ENCODE measurements around the gene NSMCE4A. TPM values are rescaled to one million over a fixed set of nuclear protein-coding genes. Genes with fewer than 3 reads are reported as not detected.
A peak's percentile ranks its signal among the peaks of the same experiment; 100 is the strongest.
"Not testable (repeated sequence)": the region's sequence is repeated elsewhere in the genome, so short reads cannot be mapped to it uniquely, and the experiment has no call there.

Gene NSMCE4A
- total RNA-seq, 1 experiment from 2014 or later: 167 TPM

GRCh38 chr10:121947343-121948330 is 27.4 kb downstream of the NSMCE4A start:
- in situ Hi-C loops (cut with HindIII; ENCODE audit: low sequenced_read_pairs): no loop called here
- no peak for DNase-seq (ENCODE audit: low spot score)

- in situ Hi-C loops (cut with HindIII; ENCODE audit: low sequenced_read_pairs): no loop called here
- DNase-seq (ENCODE audit: low spot score): no peak
Observed at GRCh38 chr10:121942749-121943416, 32.1 kb downstream of the NSMCE4A start.

GRCh38 chr10:121941532-121941931 is 33.5 kb downstream of the NSMCE4A start:
- no peak for DNase-seq (ENCODE audit: low spot score)
- in situ Hi-C loops (cut with HindIII; ENCODE audit: low sequenced_read_pairs): no loop called here

GRCh38 chr10:121936295-121936694 is 38.7 kb downstream of the NSMCE4A start:
- in situ Hi-C loops (cut with HindIII; ENCODE audit: low sequenced_read_pairs): no loop called here
- DNase-seq (ENCODE audit: low spot score): no peak

GRCh38 chr10:121935702-121936101 is 39.3 kb downstream of the NSMCE4A start:
- in situ Hi-C loops (cut with HindIII; ENCODE audit: low sequenced_read_pairs): no loop called here
- DNase-seq (ENCODE audit: low spot score): no peak

- in situ Hi-C loops (cut with HindIII; ENCODE audit: low sequenced_read_pairs); DNase-seq (ENCODE audit: low spot score): not testable (repeated sequence)
Observed at GRCh38 chr10:121930268-121931085, 44.5 kb downstream of the NSMCE4A start.

- in situ Hi-C loops (cut with HindIII; ENCODE audit: low sequenced_read_pairs); DNase-seq (ENCODE audit: low spot score): not testable (repeated sequence)
Observed at GRCh38 chr10:121929585-121930267, 45.3 kb downstream of the NSMCE4A start.

GRCh38 chr10:121928528-121928884 is 46.5 kb downstream of the NSMCE4A start:
- in situ Hi-C loops (cut with HindIII; ENCODE audit: low sequenced_read_pairs): no loop called here
- peak; percentile 63 for DNase-seq (ENCODE audit: low spot score)

GRCh38 chr10:121927841-121928527 is 47.0 kb downstream of the NSMCE4A start, which contains the start of gene ATE1:
TSS of gene ATE1 (minus strand) at chr10:121928031. CDS start at chr10:121927949, 82 bp downstream.
- in situ Hi-C loops (cut with HindIII; ENCODE audit: low sequenced_read_pairs): no loop called here
- DNase-seq (ENCODE audit: low spot score): peak; percentile 93

- in situ Hi-C loops (cut with HindIII; ENCODE audit: low sequenced_read_pairs): no loop called here
- DNase-seq (ENCODE audit: low spot score): no peak
Observed at GRCh38 chr10:121927318-121927840, 47.6 kb downstream of the NSMCE4A start.

- in situ Hi-C loops (cut with HindIII; ENCODE audit: low sequenced_read_pairs): no loop called here
Observed at GRCh38 chr10:121926671-121927317, 48.2 kb downstream of the NSMCE4A start.

GRCh38 chr10:121926157-121926556 is 48.9 kb downstream of the NSMCE4A start:
- in situ Hi-C loops (cut with HindIII; ENCODE audit: low sequenced_read_pairs): no loop called here
- DNase-seq (ENCODE audit: low spot score): no peak

More at GRCh38 chr10:121926671-121927317, 48.2 kb downstream of the NSMCE4A start:
- DNase-seq (ENCODE audit: low spot score): peak; percentile 54

GRCh38 chr10:121921238-121921931 is 53.6 kb downstream of the NSMCE4A start:
- DNase-seq (ENCODE audit: low spot score): no peak
- in situ Hi-C loops (cut with HindIII; ENCODE audit: low sequenced_read_pairs): no loop called here

- in situ Hi-C loops (cut with HindIII; ENCODE audit: low sequenced_read_pairs): no loop called here
Observed at GRCh38 chr10:121919666-121920065, 55.4 kb downstream of the NSMCE4A start.

GRCh38 chr10:121918800-121919199 is 56.2 kb downstream of the NSMCE4A start:
- in situ Hi-C loops (cut with HindIII; ENCODE audit: low sequenced_read_pairs); DNase-seq (ENCODE audit: low spot score): not testable (repeated sequence)

More at GRCh38 chr10:121919666-121920065, 55.4 kb downstream of the NSMCE4A start:
- no peak for DNase-seq (ENCODE audit: low spot score)

GRCh38 chr10:121914661-121915060 is 60.4 kb downstream of the NSMCE4A start:
- DNase-seq (ENCODE audit: low spot score): no peak
- in situ Hi-C loops (cut with HindIII; ENCODE audit: low sequenced_read_pairs): no loop called here

GRCh38 chr10:121911421-121911697 is 63.7 kb downstream of the NSMCE4A start:
- DNase-seq (ENCODE audit: low spot score): no peak
- in situ Hi-C loops (cut with HindIII; ENCODE audit: low sequenced_read_pairs): no loop called here
